8988T (cell line): ENCODE measurements around the gene MAPKAPK5.
"Not testable (repeated sequence)": the region's sequence is repeated elsewhere in the genome, so short reads cannot be mapped to it uniquely, and the experiment has no call there.

Experiments
- DNase-seq: peaks from one replicate; pipeline ENCODE4 v3.0.0; 2011

The MAPKAPK5 gene, protein sequence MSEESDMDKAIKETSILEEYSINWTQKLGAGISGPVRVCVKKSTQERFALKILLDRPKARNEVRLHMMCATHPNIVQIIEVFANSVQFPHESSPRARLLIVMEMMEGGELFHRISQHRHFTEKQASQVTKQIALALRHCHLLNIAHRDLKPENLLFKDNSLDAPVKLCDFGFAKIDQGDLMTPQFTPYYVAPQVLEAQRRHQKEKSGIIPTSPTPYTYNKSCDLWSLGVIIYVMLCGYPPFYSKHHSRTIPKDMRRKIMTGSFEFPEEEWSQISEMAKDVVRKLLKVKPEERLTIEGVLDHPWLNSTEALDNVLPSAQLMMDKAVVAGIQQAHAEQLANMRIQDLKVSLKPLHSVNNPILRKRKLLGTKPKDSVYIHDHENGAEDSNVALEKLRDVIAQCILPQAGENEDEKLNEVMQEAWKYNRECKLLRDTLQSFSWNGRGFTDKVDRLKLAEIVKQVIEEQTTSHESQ

DNA sequence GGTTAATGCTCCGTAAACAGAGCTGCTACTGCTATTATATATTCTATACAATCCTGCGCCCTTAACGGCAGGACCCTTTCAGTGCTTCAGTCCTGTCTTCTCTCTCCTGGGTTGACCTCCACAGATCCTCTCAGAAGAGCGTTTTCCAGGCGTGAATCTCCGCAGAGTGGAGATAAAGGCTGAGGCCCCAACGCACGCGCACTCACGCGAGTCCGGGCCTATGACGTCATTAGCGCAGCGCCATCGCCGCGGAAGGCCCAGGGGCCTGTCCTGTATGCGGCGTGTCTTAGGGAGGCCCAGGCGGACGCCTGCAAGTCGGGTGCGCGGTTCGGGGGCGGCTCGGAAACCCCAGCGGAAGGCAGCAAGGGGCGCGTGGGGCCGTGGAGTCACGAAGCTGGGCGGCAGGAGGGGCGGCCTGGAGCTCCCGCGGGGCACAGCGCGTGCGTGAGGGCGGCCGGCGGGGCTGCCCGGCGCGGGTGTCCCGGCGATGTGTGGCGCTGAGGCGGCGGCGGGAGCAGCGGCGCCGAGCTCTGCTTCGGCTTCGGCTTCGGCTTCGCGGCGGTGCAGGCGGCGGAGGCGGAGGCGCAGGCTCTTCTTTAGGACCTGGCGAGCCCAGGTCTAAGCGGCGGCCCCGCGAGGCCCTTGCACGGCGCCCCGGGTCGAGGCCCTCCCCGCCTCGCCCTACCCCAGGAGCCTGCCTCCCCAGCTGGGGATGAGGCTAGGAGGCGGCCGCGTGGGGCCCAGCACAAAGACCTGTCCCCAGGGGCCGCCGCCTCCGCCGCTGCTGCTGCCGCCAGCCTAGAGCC lies at the start of gene MAPKAPK5:
Gene MAPKAPK5 (plus strand): TSS at position 479 of the 806 bp plus-strand sequence. CDS start 506 bp downstream, outside the sequence.
- DNase-seq: peak; percentile 92

DNA sequence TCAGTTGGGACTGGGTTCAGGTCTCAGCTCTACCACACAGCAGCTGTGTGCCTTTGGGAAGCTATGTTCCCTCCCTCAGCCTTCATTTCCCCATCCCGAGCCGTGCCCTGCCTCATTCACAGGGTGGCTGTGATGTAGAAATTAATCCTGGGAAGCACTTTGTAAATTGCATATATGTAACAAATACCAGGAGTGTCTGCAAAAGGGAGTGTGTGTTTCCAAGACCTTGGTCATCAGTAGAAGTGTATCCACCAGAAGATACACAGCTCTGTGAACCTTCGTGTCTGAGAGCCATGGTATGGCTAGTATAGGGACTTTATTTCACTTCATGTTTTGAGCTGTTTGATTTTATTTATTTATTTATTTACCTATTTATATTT lies 49.2 kb upstream of the MAPKAPK5 start:
- DNase-seq: no peak

DNA sequence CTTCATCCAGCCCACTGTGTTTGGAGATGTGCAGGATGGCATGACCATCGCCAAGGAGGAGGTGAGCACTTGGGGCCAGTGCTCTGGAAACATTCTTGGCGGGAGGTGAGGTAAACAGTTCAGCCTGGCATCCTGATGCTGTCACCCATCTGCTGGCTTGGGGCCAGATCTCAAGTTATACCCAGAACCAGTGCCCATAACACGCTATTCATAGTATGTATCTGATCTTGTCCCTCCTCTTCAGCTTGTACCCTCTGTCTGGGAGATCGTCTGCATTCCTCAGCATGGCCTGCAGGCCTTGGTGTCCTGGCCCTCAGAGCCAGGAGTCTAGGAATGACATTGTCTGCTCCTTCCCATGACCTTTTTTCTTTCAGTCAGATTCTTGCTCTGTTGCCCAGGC lies 43.8 kb upstream of the MAPKAPK5 start:
- DNase-seq: no peak

DNA sequence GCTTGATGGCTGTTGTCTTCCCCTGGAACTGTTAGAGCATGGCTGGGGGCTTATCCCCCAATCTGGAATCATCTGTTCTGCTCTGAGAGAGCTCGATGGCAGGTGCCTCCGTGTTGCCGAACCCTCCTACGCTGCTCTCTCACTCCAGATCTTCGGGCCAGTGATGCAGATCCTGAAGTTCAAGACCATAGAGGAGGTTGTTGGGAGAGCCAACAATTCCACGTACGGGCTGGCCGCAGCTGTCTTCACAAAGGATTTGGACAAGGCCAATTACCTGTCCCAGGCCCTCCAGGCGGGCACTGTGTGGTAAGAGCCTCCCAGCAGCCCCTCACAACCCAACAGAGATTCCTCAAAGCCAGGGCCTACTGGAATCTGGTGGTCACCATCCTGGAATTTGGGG lies 42.3 kb upstream of the MAPKAPK5 start:
- DNase-seq: no peak

DNA sequence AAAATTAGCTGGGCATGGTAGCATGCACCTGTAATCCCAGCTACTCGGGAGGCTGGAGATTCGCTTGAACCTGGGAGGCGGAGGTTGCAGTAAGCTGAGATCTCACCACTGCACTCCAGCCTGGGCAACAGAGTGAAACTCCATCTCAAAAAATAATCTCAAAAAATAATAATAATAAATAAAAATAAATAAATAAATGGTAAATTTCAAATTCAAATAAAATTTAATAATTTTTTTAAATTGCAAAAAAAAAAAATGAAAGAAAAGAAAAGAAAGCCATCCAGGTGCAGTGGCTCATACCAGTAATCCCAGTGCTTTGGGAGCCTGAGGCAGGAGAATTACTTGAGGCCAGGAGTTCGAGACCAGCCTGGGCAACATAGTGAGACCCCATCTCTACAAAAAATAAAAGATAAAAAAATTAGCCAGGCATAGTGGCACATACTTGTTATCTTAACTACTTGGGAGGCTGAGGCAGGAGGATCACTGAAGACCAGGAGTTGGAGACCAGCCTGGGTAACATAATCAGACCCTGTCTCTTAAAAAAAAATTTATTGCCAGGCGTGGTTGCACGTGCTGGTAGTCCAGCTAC lies 38.9 kb upstream of the MAPKAPK5 start:
- no peak for DNase-seq

DNA sequence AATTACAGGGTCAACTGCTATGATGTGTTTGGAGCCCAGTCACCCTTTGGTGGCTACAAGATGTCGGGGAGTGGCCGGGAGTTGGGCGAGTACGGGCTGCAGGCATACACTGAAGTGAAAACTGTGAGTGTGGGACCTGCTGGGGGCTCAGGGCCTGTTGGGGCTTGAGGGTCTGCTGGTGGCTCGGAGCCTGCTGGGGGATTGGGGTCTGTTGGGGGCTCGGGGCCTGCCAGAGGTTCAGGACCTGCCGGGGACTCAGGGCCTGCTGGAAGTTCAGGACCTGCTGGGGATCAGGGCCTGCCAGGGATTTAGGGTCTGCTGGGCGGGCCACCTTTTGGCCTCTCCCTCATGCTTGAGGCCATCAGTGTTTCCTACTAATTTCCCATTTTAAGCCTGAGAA lies 38.2 kb upstream of the MAPKAPK5 start:
- DNase-seq: no peak

DNA sequence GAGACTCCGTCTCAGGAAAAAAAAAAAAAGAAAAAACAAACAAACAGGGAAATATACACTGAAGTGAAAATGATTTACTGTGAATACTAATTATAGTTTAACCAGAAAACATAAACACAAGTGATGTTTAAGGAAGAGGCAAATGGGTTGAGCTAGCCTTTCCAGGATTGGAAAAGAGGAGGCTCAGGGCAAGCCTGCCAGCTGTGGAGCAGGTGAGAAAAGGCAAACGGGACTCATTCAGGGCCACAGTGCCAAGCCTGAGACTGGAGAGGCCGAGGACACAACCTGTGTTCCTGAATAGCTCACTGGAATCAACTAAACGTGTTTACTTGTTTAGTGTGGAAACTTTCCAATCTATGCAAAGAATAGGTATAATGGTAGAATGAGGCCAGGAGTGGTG lies 35.7 kb upstream of the MAPKAPK5 start:
- no peak for DNase-seq

DNA sequence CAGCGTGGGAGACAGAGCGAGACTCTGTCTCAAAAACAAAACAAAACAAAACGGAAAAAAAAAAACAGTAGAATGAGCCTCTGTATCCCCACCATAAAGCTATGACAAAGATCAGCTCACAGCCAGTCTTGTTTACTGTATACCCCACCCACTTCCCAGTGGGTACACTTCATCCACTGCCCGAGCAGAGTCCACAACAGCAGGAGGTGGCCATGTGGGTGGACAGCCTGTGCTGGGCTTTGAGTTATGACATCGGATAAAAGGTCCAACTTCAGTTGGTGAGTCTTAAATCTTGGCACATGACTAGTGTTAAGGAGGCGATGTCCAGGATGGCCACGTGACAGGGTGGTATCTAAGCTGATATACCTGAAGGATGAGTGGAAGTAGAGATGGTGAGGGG lies 34.8 kb upstream of the MAPKAPK5 start:
- DNase-seq: no peak

DNA sequence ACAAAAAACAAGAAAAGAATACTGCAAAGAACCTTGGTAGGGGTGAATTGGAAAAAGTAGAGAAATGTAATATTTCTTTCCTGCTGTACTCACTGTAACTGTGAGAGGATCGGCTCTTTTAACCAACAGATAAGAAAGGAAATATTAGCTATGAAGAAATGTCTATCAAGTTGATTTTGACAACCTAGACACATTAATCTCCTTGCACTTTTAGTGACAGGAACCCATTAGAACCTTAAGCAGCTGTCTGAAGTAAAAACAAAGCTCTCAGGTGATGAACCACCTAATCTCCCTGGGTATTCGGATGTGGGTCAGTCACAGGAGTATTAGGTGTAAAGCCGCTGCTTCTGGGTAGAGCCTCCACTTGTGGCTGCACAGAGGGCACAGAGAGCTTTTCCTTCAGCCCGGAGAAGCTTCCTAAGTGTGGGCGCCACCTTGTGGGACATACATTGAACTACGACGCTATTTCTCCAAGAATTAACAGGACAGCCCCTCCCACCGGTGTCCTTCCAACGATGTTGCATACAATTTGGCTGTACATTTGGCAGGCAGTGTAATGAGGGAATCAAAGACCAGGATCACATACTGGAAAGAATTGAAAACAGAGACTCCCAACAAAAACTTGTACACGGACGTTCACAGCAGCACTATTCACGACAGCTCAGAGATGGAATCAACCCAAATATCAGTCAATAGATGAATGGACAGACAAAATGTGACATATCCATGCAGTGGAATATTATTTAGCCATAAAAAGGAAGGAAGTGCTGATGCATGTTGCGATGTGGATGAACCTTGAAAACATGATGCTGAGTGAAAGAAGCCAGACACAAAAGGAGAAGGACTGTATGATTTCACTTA lies 28.9 kb upstream of the MAPKAPK5 start:
- DNase-seq: peak; percentile 73

DNA sequence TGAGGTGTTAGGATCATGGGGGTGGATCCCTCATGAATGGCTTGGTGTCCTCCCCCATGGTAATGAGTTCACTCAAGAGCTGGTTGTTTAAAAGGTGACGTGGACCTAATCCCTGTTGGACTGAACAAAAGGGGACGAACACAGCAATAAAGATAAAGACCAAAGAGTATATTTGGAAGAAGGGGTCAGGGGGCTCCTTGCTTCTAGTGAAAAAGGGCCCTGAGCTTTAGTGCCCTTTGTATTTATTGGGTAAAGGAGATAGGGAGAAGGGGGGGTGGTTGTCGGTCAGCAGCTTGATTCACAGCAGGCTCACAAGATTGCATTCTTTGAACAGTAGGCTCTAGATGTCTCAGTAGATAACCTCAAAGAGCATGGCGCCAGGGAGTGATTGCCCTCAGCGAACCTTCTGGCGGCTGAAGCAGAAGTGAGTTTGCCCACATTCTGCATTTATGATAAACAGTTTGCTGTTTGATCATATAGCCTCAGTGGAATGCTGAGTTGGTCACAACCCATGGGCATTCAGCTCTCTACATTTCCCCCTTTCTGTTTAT lies 25.9 kb upstream of the MAPKAPK5 start:
- DNase-seq: no peak

DNA sequence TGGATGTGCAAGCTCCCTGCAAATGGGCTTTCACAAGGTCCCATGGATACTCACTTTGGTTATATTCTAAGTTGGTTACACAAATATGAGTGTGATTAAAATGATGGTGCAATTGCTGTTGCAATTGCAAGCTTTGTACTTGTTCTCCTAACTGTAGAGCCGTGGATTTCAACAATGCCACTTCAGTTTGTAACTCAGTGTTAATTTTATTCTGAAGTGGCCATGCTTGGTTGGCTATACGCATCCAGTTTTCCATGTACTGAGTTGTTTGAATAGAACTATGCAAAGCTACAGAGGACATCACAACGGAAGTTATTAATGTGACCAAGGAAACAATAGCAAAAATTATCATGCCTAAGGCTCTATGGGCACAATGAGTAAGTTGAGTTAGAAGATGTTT lies 25.1 kb upstream of the MAPKAPK5 start:
- DNase-seq: not testable (repeated sequence)

DNA sequence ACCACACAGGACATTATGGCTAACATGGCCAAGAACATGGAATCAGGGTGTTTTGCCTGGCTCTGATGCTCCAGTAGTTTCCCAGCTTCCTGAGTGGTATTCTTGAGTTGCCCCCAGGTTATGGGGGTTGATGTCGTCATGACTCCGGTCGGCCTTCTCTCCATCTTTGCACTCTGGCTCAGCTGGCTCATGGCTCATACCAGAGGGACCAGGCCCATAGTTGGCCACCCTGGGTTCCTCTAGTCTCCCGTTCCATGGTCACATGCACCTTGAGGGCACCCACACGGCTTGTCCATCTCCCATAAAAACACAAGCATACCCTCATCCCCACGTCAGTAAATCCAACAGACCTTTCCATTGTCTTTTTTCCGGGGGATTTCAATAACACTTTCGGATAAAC lies 23.7 kb upstream of the MAPKAPK5 start:
- no peak for DNase-seq

DNA sequence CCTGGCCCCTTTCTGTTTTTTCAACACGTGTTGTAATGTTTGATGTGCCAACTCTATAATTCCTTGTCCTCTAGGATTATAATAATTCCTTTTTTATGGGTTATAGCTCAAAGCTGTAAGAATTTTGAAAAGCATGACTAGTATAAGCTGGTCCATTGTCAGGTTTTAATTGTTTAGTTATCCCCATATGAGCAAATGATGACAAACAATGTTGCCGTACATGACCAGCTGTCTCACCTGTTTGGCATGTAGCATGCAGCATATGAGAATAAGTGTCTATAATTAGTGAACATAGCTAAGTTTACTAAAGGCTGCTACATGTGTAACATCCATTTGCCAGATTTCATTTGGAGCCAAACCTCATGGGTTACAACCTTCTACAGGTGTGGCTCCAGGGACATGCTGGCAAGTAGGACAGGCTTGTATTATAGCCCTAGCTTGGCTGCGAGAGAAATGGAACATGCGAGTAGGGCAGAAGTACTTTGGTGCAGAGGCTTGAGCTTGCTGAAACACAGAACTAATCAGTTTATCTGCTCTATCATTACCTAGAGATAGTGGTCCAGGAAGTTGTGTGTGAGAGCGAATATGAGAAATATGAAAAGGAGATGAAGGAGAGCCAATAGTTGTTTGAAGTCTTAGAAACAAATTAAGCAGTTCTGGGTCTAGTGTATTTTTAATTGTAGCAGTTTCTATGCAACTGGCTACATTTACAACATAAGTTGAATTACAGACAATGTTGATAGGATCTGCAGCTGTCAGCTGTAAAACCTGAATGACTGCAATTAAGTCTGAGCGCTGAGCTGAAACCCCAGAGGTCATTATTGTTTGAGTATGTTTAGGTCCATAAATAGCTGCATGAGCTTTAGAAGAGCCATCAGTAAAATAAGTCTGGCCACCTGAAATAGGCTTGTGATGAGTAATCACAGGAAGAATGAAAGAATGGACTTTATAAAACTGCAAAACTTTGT lies 22.6 kb upstream of the MAPKAPK5 start:
- no peak for DNase-seq

DNA sequence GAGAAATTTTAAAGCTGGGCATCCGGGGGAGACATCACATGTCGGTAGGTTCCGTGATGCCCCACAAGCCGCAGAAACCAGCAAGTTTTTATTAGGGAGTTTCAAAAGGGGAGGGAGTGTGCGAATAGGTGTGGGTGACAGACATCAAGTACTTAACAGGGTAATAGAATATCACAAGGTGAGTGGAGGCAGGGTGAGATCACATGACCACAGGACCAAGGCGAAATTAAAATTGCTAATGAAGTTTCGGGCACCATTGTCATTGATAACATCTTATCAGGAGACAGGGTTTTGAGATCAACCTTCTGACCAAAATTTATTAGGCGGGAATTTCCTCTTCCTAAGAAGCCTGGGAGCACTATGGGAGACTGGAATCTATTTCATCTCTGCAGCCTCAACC lies 21.2 kb upstream of the MAPKAPK5 start:
- DNase-seq: not testable (repeated sequence)

DNA sequence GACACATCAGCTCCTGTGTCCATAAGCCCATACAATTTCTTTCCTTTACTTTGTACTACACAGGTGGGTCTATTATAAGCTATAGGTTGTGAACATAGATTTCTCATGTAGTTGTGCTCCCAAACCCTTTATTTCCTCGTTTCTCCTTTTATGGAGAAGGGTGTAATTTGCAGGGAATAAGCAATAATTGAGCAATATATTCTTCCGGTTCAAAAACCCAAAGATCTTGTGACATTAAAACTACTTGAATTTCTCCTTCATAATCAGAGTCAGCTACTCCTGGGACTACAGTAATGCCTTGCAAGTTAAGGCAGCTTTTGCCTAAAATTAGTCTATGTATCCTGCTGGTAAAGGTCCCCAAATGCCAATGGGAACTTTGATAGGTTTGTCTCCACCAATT lies 19.1 kb upstream of the MAPKAPK5 start:
- DNase-seq: no peak

DNA sequence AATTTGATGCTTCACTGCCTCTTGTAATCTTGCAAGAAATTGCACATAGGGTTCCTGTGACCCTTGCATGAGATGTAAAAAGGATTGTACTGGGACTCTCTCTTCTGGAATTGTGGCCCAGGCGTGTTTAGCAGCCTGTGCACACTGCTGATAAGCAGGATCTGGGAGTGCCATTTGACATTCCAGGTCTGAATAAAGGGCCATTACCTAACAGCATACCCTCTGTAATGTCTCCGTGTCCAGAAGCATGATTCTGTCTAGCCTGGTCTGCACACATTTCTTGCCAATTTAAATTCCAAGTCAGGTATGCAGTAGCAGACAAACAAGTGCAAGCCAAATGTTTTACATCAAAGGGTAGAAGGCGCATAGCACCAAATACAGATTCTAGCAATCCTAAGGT lies 18.1 kb upstream of the MAPKAPK5 start:
- no peak for DNase-seq

DNA sequence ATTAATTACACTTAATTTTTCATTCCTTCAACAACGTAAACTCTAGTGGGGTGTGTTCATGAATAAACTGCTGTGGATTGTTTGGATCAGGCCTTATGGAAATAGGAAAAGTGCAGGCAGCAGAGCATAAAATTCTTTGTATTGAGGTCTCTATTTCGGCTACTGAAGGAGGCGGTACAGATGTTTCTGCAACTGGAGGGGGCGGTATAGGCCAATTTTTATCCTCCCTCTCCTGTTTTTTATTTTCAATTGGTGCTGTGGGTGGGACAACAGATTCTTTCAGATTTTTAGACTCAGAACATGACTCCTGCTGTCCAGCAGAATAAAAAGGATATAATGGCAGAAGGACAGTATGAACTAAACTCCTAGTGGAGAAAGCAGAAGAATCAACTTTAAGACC lies 17.7 kb upstream of the MAPKAPK5 start:
- not testable (repeated sequence) for DNase-seq

DNA sequence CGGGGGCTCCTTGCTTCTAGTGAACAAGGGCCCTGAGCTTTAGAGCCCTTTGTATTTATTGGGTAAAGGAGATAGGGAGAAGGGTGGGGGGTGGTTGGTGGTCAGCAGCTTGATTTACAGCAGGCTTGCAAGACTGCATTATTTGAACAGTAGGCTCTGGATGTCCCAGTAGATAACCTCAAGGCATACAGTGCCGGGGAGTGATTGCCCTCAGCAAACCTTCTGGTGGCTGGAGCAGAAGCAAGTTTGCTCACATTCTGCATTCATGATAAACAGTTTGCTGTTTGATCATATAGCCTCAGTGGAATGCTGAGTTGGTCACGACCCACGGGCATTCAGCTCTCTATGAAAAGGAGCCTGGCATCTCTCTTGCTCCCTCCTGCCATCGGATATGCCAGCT lies 16.5 kb upstream of the MAPKAPK5 start:
- DNase-seq: no peak

DNA sequence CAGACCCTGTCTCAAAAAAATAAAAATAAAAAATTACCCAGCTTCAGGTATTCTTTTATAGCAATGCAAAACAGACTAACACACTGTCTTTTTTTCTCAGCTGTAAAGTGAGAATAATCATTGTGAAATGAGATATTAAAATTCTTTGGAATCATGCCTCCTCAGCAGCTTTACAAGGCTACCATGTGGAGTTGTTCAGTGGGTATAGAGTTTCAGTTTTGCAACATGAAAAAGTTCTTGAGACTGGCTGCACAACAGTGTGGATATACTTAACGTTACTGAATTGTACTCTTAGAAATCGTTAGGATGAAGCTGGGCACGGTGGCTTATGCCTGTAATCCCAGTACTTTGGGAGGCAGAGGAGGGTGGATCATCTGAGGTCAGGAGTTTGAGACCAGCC lies 15.7 kb upstream of the MAPKAPK5 start:
- no peak for DNase-seq

DNA sequence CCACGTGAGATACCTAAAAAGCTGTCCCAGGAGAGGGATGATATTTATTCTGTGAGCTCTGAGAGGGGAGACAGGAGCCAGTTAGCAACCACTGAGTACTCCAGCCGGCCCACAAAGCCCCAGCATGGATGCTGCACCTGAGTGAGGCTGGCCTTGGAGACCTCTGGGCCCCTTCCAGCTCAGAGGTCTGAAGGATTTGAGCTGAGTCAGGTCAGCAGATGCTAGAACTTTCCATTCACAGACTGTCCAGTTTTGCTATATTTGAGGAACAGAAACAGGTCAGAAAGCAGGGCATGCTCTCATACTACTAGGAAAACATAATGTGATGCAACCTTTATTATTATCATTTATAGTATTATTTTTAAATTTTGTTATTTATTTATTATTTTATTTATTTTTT lies 15.0 kb upstream of the MAPKAPK5 start:
- no peak for DNase-seq

DNA sequence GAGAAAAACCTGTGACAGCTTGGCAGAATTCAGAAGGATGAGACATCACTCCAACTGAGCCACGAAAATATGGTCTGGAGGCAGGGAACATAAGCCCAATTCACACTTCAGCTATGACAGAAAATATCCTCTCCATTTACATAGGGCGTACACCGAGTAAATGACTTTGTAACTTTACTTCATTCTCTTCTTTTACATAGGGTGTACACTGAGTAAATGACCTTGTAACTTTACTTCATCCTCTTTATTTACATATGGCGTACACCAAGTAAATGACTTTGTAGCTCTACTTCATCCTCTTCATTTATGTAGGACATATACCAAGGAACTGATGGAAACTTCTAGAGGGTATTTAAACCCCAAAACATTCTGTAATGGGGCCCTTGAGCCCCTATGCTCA lies 14.1 kb upstream of the MAPKAPK5 start:
- DNase-seq: no peak
